Duodenal mucosa (tissue), 2 donors: ENCODE results near the gene CRLF3.
"Not testable (repeated sequence)": the region's sequence is repeated elsewhere in the genome, so short reads cannot be mapped to it uniquely, and the experiment has no call there.

Experiments
- H3K27ac ChIP-seq: one replicate; pipeline ENCODE4 v1.7.0; 2013; ENCODE audit warnings: low read depth, low read length
- H3K27me3 ChIP-seq, 2 donors: one replicate each; pipeline ENCODE4 v1.7.0; 2013; ENCODE audit warnings: low read length in 2 of 2, control low read depth in 1 of 2; ENCODE audit not compliant: insufficient read depth in 2 of 2, control insufficient read depth in 1 of 2
- H3K36me3 ChIP-seq, 2 donors: one replicate each; pipeline ENCODE4 v1.7.0; 2013; ENCODE audit warnings: low read length in 2 of 2, control low read depth in 1 of 2; ENCODE audit not compliant: insufficient read depth in 2 of 2, control insufficient read depth in 1 of 2
- H3K4me1 ChIP-seq, 2 donors: one replicate each; pipeline ENCODE4 v1.7.0; 2013; ENCODE audit warnings: low read length in 2 of 2, control low read depth in 1 of 2; ENCODE audit not compliant: insufficient read depth in 2 of 2, control insufficient read depth in 1 of 2
- H3K4me3 ChIP-seq, 2 donors: one replicate each; pipeline ENCODE4 v1.7.0; 2013; ENCODE audit warnings: low read length in 2 of 2, low read depth in 1 of 2
- H3K9ac ChIP-seq, 2 donors: one replicate each; pipeline ENCODE4 v1.7.0; 2013; ENCODE audit warnings: low read length in 2 of 2, low read depth in 1 of 2
- H3K9me3 ChIP-seq, 2 donors: one replicate each; pipeline ENCODE4 v1.7.0; 2013; ENCODE audit warnings: low read length in 2 of 2, control low read depth in 1 of 2; ENCODE audit not compliant: control insufficient read depth in 1 of 2

The CRLF3 gene

GRCh38 chr17:30816165-30816564, 8.3 kb downstream of the CRLF3 start:
- H3K9me3 ChIP-seq, result no peaks in the 10 kb centered on the region
- H3K4me1 ChIP-seq, result peaks cover 7 to 8% of the 10 kb centered on the region in 2 donors
- H3K27ac ChIP-seq, result no peak overlapping the region
- peaks cover 0 to 8% of the 10 kb centered on the region in 2 donors for H3K36me3 ChIP-seq
- no peaks in the 10 kb centered on the region for H3K27me3 ChIP-seq
- no peak overlapping the region for H3K9ac ChIP-seq
- H3K4me3 ChIP-seq, result no peak overlapping the region

- H3K36me3 ChIP-seq, result peaks cover 0 to 11% of the 10 kb centered on the region in 2 donors
- not testable (repeated sequence) for H3K4me1 ChIP-seq, H3K27me3 ChIP-seq, H3K27ac ChIP-seq, H3K9me3 ChIP-seq, H3K4me3 ChIP-seq, H3K9ac ChIP-seq
Observed at GRCh38 chr17:30814860-30815259, 9.6 kb downstream of the CRLF3 start.

- H3K4me1 ChIP-seq, result peaks cover 0 to 13% of the 10 kb centered on the region in 2 donors
- H3K9ac ChIP-seq, H3K9me3 ChIP-seq, H3K27ac ChIP-seq, H3K4me3 ChIP-seq, H3K27me3 ChIP-seq: not testable (repeated sequence)
- H3K36me3 ChIP-seq, result peaks cover 0 to 11% of the 10 kb centered on the region in 2 donors
Observed at GRCh38 chr17:30814236-30814635, 10.3 kb downstream of the CRLF3 start.

- no peaks in the 10 kb centered on the region for H3K27me3 ChIP-seq
- no peaks in the 10 kb centered on the region for H3K9me3 ChIP-seq
- H3K4me1 ChIP-seq, result peaks cover 0 to 14% of the 10 kb centered on the region in 2 donors
- H3K9ac ChIP-seq, result no peak overlapping the region
- H3K27ac ChIP-seq, result no peak overlapping the region
- peaks cover 0 to 11% of the 10 kb centered on the region in 2 donors for H3K36me3 ChIP-seq
- H3K4me3 ChIP-seq, result no peak overlapping the region
Observed at GRCh38 chr17:30812218-30813177, 12.0 kb downstream of the CRLF3 start.

- Histone ChIP-seq H3K27ac (peak overlapping the region; percentile 30), H3K4me1 (peaks cover 0 to 14% of the 10 kb centered on the region in 2 donors), H3K36me3 (peaks cover 0 to 5% of the 10 kb centered on the region in 2 donors), H3K4me3 (no peak overlapping the region), H3K9ac (no peak overlapping the region), H3K9me3 (no peaks in the 10 kb centered on the region), H3K27me3 (no peaks in the 10 kb centered on the region)
Observed at GRCh38 chr17:30809867-30810266, 14.6 kb downstream of the CRLF3 start.

- Histone ChIP-seq H3K4me3 (peak overlapping the region in 1 of 2 donors; percentile 13), H3K36me3 (peaks cover 0 to 6% of the 10 kb centered on the region in 2 donors), H3K27ac (peak overlapping the region; percentile 30), H3K9ac (no peak overlapping the region), H3K9me3 (no peaks in the 10 kb centered on the region), H3K27me3 (no peaks in the 10 kb centered on the region), H3K4me1 (peaks cover 0 to 14% of the 10 kb centered on the region in 2 donors)
Observed at GRCh38 chr17:30808785-30809286, 15.7 kb downstream of the CRLF3 start.

- no peaks in the 10 kb centered on the region for H3K9me3 ChIP-seq
- H3K9ac ChIP-seq, result no peak overlapping the region
- no peak overlapping the region for H3K4me3 ChIP-seq
- no peaks in the 10 kb centered on the region for H3K27me3 ChIP-seq
- peaks cover 4 to 11% of the 10 kb centered on the region in 2 donors for H3K36me3 ChIP-seq
- no peak overlapping the region for H3K27ac ChIP-seq
- H3K4me1 ChIP-seq, result peaks cover 0 to 11% of the 10 kb centered on the region in 2 donors
Observed at GRCh38 chr17:30807896-30808295, 16.6 kb downstream of the CRLF3 start.

- Histone ChIP-seq H3K36me3 (peaks cover 4 to 26% of the 10 kb centered on the region in 2 donors), H3K9me3 (no peaks in the 10 kb centered on the region), H3K27ac (no peak overlapping the region), H3K9ac (no peak overlapping the region), H3K4me1 (peaks cover 0 to 6% of the 10 kb centered on the region in 2 donors), H3K27me3 (no peaks in the 10 kb centered on the region), H3K4me3 (no peak overlapping the region)
Observed at GRCh38 chr17:30805944-30806456, 18.5 kb downstream of the CRLF3 start.

- no peaks in the 10 kb centered on the region for H3K27me3 ChIP-seq
- H3K4me1 ChIP-seq, result no peaks in the 10 kb centered on the region
- H3K9ac ChIP-seq, result no peak overlapping the region
- peaks cover 13 to 35% of the 10 kb centered on the region in 2 donors for H3K36me3 ChIP-seq
- H3K4me3 ChIP-seq, result no peak overlapping the region
- no peaks in the 10 kb centered on the region for H3K9me3 ChIP-seq
- H3K27ac ChIP-seq, result no peak overlapping the region
Observed at GRCh38 chr17:30801671-30802070, 22.8 kb downstream of the CRLF3 start.

GRCh38 chr17:30796016-30796415, 28.5 kb downstream of the CRLF3 start:
- Histone ChIP-seq H3K4me1 (no peaks in the 10 kb centered on the region), H3K9me3 (no peaks in the 10 kb centered on the region), H3K27ac (no peak overlapping the region), H3K36me3 (peaks cover 13 to 51% of the 10 kb centered on the region in 2 donors), H3K27me3 (no peaks in the 10 kb centered on the region), H3K9ac (no peak overlapping the region), H3K4me3 (no peak overlapping the region)
